ENCODE results near the gene RMRP.
A peak's percentile ranks its signal among the peaks of the same experiment; 100 is the strongest.
"Not testable (repeated sequence)": the region's sequence is repeated elsewhere in the genome, so short reads cannot be mapped to it uniquely, and the experiment has no call there.

The RMRP gene

GRCh38 chr9:35641478-35641877, 16.3 kb downstream of the RMRP start:
- not testable (repeated sequence) for DNase-seq, ATAC-seq

- not testable (repeated sequence) for DNase-seq, ATAC-seq
Measured at GRCh38 chr9:35640431-35640830, 17.4 kb downstream of the RMRP start.

- DNase-seq, result no peak
- ATAC-seq, result no peak
Measured at GRCh38 chr9:35639631-35640030, 18.2 kb downstream of the RMRP start.

- peak; percentile 66 for ATAC-seq
Measured at GRCh38 chr9:35639225-35639624, 18.6 kb downstream of the RMRP start.

GRCh38 chr9:35638751-35639150, 19.1 kb downstream of the RMRP start:
- not testable (repeated sequence) for DNase-seq, ATAC-seq

More at GRCh38 chr9:35639225-35639624, 18.6 kb downstream of the RMRP start:
- DNase-seq, result not testable (repeated sequence)

- not testable (repeated sequence) for DNase-seq, ATAC-seq
Measured at GRCh38 chr9:35637427-35637955, 20.3 kb downstream of the RMRP start.

GRCh38 chr9:35636877-35637246, 21.0 kb downstream of the RMRP start:
- DNase-seq, ATAC-seq: not testable (repeated sequence)

GRCh38 chr9:35636135-35636876, 21.5 kb downstream of the RMRP start:
- ATAC-seq (peak; percentile 29), DNase-seq (no peak)

- no peak for ATAC-seq
- DNase-seq, result no peak
Measured at GRCh38 chr9:35635730-35636129, 22.1 kb downstream of the RMRP start.

GRCh38 chr9:35629597-35629996, 28.2 kb downstream of the RMRP start:
- peak; percentile 52 for ATAC-seq
- no peak for DNase-seq

- DNase-seq (no peak), ATAC-seq (no peak)
Measured at GRCh38 chr9:35628389-35628991, 29.3 kb downstream of the RMRP start.

- ATAC-seq (no peak), DNase-seq (no peak)
Measured at GRCh38 chr9:35627575-35627974, 30.2 kb downstream of the RMRP start.

GRCh38 chr9:35619800-35620158, 38.0 kb downstream of the RMRP start:
- ATAC-seq (peak; percentile 82), DNase-seq (peak; percentile 58)

GRCh38 chr9:35618854-35619799, 38.7 kb downstream of the RMRP start:
- DNase-seq (peak; percentile 80), ATAC-seq (peak; percentile 91)

- DNase-seq (no peak), ATAC-seq (no peak)
Measured at GRCh38 chr9:35618325-35618727, 39.5 kb downstream of the RMRP start, which contains the start of gene CD72. Gene CD72 (minus strand): TSS chr9:35618413. CDS start chr9:35618303, 110 bp downstream.

GRCh38 chr9:35617548-35617947, 40.3 kb downstream of the RMRP start:
- DNase-seq (no peak), ATAC-seq (no peak)

- ATAC-seq, result peak; percentile 25
- peak; percentile 83 for DNase-seq
Measured at GRCh38 chr9:35616681-35617459, 40.9 kb downstream of the RMRP start.

- DNase-seq, result no peak
- ATAC-seq, result no peak
Measured at GRCh38 chr9:35615981-35616680, 41.7 kb downstream of the RMRP start.

GRCh38 chr9:35612843-35613242, 45.0 kb downstream of the RMRP start:
- DNase-seq (no peak), ATAC-seq (no peak)

GRCh38 chr9:35612066-35612465, 45.8 kb downstream of the RMRP start:
- DNase-seq, result not testable (repeated sequence)

More at GRCh38 chr9:35612066-35612465, 45.8 kb downstream of the RMRP start:
- ATAC-seq, result not testable (repeated sequence)

All from stimulated activated naive CD8-positive, alpha-beta T cell treated with anti-CD3 and anti-CD28 coated beads, Interleukin-15, Interleukin-2, amounts not matched to agents 100 U/mL and 50 U/mL, for 24 hours (primary cell).